ENCODE measurements around the gene PRICKLE2.

PRICKLE2 gene

DNA sequence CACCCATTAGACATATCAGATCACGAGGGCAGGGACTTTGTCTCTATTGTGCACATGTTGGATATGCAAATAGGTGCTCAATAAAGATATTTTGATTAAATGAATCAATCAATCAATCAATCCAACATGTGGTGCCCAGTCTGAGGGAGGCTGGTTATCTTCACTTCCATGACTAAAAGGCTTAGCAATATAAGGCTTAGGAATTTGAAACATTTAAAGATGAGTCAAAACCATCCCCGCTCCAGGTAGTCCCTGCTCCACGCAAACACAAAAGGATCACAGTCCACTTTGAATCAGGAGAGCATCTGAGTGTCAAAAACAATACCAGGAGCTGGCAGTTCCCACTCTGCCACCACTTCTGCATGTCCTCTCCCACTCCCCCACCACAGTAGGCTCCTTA is 25.8 kb upstream of the PRICKLE2 start:
- DNase-seq (ENCODE audit: low read depth, low spot score) = no peak

- DNase-seq (ENCODE audit: low read depth, low spot score) = no peak
These were observed 22.9 kb upstream of the PRICKLE2 start for GRCh38 chr3:64247991-64248646.

DNA sequence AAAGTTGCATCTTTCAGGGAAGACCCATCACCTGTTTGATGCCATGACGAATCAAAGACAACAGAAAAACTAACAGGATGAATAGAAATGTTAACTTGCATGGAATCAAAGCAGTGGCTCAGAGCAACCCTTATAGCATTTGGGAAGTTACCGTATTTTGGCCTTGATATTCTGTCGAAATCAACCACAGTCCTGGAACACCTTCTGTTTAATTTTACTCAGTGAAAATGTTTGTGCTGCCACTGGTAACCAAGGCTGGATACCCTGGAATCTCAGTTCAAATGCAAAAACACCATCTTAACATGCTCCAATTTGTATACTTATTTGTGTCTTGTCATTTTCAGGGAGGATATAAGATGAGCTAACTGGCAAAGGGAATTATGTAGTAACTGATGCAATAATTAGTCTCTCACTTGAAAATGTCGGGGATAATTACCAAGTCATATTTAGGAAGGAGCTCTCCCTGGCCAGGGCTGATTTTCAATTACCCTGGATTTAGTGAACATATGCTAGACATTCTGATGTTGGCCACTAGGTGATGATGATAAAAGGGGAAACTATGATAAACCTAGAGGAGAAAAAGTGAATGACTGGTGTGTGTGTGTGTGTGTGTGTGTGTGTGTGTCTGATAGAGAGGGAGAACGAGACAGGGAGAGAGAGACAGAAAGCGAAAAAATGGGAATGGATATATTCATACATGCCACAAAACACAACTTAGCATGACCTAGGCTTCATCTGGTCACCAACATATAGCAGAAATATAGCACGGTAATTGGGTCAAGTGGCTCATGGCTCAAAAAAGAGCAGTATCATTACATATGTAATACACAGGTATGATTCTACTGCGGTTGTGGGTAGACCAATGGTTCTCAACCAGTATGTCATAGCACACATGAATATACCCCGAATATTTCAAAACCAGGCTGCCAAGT is 19.0 kb upstream of the PRICKLE2 start:
- no peak for DNase-seq (ENCODE audit: low read depth, low spot score)

- no peak for DNase-seq (ENCODE audit: low read depth, low spot score)
These were observed 17.2 kb upstream of the PRICKLE2 start for GRCh38 chr3:64242435-64242834.

GRCh38 chr3:64240959-64241358 is 15.7 kb upstream of the PRICKLE2 start:
- DNase-seq (ENCODE audit: low read depth, low spot score) = no peak

GRCh38 chr3:64240396-64240795 is 15.1 kb upstream of the PRICKLE2 start:
- DNase-seq (ENCODE audit: low read depth, low spot score) = no peak

DNA sequence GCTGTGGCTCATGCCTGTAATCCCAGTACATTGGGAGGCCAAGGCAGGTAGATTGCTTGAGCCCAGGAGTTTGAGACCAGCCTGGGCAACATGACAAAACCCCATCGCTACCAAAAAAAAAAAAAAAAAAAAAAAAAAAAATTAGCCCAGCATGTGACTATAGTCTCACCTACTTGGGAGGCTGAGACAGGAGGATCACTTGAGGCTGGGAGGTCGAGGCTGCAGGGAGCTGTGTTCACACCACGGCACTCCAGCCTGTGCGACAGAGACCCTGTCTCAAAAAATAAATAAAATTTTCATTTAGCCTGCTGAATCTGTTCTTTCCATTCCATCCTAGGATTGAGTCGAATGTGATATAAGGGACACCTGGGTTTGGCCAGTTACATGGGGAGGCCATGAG is 14.6 kb upstream of the PRICKLE2 start:
- DNase-seq (ENCODE audit: low read depth, low spot score) = no peak

- peak; percentile 96 for DNase-seq (ENCODE audit: low read depth, low spot score)
These were observed 13.9 kb upstream of the PRICKLE2 start for GRCh38 chr3:64238971-64239667.

DNA sequence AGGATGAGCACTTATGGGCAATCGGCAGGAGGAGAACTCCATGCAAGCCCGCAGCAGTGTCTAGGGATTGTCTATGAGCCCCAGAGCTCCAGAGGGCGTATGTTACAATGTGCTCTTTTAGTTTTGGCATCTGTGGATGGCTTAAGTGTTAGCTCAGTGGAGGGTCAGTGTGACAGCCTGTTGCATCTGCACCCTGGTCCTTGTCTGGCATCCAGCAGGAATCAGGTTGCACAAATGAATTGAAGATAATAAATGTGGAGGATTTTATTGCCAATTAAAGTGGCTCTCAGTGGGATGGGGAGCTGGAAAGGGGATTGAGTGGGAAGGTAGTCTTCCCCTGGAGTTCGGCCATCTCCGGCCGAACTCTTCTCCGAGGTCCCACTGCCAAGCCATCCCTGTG is 11.8 kb upstream of the PRICKLE2 start:
- DNase-seq (ENCODE audit: low read depth, low spot score) = no peak

GRCh38 chr3:64235605-64236004 is 10.3 kb upstream of the PRICKLE2 start:
- DNase-seq (ENCODE audit: low read depth, low spot score) = no peak

GRCh38 chr3:64234571-64234970 is 9.3 kb upstream of the PRICKLE2 start:
- DNase-seq (ENCODE audit: low read depth, low spot score) = no peak

DNA sequence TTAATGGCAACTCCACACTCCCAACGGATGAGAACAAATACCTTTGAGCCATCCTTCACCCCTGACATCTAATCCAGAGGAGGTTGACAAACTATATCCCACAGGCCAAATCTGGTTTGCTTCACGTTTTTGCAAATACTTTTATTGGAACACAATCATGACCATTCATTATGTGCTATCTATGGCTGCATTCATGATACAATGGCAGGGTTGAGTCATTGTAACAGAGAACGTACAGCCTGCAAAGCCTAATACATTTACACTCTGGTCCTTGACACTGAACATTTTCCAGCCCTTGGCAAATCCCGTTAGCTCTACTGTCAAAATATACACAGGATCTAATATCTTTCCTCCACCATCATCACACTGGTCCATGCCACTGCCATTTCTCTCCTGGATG is 7.6 kb upstream of the PRICKLE2 start:
- DNase-seq (ENCODE audit: low read depth, low spot score) = no peak

DNA sequence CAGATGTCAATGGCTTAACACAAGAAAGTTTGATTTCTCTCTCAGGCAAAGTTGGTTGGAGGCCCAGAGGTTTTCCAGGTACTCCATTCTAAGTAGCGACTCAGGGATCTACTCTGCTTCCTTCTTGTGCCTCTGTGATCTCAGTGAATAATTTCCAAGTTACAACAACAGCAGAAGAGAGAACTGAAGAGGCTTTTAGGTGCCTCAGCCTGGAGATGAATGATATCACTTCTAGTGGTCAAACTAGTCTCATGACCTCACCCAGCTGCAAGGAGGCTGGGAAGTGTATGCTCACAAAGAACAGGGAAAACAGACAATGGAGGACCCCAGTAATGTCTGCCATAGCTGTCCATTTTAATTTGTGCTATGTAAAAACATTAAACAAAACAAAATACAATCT is 4.6 kb upstream of the PRICKLE2 start:
- no peak for DNase-seq (ENCODE audit: low read depth, low spot score)

DNA sequence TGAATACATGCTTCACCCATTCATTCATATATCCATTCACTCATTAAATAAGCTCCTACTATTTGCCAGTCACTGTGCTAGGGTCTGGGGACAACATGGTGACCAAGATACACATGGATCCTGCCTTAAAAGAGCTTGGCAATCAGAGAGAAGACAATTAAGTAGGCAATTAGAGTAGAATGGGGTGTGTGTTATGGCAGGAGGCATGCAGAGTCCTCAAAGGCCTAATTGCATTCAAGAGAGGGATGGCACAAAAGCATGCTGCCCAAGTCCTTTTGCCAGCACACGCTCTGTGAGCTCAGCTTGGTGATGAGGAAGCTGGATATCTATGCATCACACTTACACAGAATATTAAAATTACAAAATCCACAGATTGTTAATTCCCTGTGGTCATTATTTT is 2.8 kb upstream of the PRICKLE2 start:
- no peak for DNase-seq (ENCODE audit: low read depth, low spot score)

DNA sequence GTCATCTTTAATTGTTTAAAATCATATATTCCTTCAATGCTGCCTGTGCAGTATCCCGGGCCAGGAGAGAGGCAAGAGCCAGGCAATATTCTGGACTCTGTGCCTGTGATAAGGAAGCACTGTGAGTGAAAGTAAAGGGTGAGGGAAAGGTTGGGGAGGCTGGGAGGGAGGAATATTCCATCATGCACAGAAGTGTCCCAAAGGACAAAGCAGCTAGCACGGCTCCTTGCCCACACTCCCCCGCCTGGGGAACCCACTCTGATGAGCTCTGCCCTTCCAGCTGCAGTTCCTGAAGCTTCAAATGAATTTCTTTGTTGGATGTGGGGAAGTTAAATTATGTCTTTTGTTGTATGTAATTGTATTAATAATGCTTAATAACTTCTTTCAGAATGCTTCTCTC is 1.5 kb upstream of the PRICKLE2 start:
- DNase-seq (ENCODE audit: low read depth, low spot score) = no peak

GRCh38 chr3:64225695-64226499 is 631 bp upstream of the PRICKLE2 start:
- no peak for DNase-seq (ENCODE audit: low read depth, low spot score)

DNA sequence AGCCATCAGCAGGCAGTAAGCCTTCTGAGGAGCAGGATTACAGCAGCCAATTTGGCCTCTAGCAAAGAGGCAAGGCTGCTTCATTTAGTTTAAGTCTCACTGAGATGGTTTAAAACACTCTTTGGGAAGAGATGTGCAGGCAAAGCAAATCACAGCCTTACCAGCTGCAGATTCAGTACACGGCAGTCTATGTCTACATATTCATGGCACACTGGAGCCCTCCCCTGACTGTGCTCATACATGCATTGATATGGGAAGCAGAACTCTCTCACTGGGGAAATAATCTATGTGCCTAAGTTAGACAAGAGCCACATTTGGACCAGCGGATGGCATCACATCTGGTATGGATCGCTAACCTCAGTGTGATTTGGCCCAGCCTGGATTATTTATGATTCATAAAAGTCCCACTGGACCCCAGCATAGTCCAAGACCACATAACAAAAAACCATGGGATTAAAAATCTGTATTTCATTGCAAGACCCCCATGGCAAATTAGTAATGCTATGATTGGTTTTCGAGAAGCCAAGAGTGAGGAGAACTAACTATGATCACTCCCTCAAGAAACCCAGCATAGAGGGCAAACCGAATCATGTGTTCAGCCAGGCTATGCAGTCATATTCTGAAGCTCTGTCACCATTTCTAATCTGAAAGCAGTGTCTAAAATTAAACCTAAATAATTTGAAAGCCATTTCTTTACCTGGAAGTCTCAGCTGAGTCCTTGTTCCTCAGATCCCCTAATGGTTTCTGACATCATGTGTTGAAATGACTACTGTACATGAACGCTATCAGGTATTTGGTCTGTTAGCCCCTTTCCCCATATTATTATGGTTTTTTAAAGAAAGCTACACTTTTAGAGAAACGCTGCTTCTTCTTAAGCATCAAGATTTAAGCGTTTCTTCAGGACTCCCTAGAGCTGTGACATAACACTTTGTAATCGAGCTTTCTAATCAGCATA is 1.2 kb downstream of the PRICKLE2 start:
- DNase-seq (ENCODE audit: low read depth, low spot score) = no peak

DNA sequence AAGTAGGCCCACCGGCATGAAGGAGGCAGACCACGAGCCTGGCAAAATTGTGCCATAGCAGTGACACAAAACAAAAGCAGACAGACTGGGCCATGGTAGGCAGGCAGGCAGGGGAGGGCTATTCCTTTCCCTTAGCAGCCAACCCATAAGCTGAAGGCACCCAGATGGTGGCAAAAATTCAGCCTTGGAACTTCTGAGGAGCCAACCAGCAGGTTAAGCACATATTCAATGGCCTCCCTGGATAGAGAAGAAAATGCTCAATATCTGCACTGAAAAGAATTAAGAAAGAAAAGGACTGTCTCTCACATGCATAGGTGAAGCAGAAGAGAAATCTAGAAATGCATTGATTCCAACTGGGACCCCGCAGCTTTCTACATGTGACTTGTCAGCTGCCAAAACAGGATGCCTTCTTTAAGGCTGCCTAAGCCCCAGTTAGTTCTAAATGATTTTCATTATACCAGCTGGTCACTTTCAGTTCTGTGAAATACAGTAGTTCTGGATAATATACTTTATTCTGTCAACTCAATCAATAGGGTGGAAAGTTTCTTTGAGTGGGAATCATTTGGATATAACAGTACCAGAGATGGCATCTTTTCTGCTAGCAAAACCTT is 2.7 kb downstream of the PRICKLE2 start:
- no peak for DNase-seq (ENCODE audit: low read depth, low spot score)

GRCh38 chr3:64221571-64222257 is 3.6 kb downstream of the PRICKLE2 start:
- DNase-seq (ENCODE audit: low read depth, low spot score) = no peak
